GM21526 (cell line): ENCODE measurements around the gene DEAF1.

Experiments used
- ATAC-seq: cut with Tn5 transposase; IDR thresholded peaks from one replicate; pipeline ENCODE4 v1.9.1; 2021; ENCODE audit warnings: moderate library complexity; ENCODE audit not compliant: unreplicated experiment, low FRiP score

Gene DEAF1

DNA sequence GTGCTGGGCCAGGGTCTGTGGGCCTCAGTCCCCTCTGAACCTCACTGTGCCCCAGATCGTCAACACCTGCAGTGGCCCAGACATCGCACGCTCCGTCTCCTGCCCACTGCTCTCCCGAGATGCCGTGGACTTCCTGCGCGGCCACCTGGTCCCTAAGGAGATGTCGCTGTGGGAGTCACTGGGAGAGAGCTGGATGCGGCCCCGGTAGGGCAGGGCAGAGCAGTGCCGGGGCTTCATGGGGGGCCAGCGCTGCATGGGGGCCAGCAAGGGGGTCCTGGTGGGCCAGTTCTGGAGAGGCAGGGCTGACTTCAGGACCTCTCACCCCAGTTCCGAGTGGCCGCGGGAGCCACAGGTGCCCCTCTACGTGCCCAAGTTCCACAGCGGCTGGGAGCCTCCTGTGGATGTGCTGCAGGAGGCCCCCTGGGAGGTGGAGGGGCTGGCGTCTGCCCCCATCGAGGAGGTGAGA, 27.4 kb upstream of the DEAF1 start:
- ATAC-seq = no peak

DNA sequence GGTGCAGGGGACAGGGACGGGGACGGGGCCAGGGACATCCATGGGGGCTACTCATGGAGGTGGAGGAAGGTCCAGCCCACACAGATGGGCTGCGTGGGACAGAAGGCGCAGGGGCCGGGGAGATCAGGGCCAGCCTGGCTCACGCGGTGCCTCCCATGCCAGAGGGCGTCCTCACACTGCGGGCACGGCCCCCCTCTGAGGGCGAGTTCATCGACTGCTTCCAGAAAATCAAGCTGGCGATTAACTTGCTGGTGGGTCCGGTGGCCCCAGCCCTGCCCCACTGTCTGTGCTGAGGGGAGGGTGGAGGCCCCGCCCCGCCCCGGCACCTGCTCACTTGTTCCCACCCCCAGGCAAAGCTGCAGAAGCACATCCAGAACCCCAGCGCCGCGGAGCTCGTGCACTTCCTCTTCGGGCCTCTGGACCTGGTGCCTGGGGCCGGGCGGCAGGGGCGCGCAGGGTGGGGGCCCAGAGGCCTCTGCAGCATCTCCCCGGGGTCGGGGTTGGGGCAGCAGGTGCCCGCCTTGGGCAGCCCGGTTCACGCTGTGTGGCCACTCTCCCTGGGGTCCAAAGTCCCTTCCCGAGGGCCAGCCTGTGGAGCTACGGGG, 26.8 kb upstream of the DEAF1 start:
- ATAC-seq = no peak

DNA sequence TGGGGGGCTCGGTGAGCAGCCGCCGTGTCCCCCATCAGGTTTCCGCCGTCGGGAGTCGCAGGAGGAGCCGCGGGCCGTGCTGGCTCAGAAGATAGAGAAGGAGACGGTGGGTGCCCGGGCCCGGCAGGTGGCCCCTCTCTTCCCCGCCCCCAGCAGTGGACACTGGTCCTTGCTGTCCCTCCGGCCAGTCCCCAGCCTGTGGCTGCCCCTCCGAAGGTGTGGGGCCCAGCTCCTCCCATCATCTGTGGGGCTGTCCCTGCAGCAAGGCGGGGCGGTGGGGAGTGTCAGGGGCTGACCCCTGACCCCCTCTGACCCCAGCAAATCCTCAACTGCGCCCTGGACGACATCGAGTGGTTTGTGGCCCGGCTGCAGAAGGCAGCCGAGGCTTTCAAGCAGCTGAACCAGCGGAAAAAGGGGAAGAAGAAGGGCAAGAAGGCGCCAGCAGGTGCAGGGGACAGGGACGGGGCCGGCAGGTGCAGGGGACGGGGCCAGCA, 26.3 kb upstream of the DEAF1 start:
- no peak for ATAC-seq

GRCh38 chr11:720642-721246, 25.7 kb upstream of the DEAF1 start:
- no peak for ATAC-seq

GRCh38 chr11:720017-720641, 25.1 kb upstream of the DEAF1 start:
- ATAC-seq = no peak

DNA sequence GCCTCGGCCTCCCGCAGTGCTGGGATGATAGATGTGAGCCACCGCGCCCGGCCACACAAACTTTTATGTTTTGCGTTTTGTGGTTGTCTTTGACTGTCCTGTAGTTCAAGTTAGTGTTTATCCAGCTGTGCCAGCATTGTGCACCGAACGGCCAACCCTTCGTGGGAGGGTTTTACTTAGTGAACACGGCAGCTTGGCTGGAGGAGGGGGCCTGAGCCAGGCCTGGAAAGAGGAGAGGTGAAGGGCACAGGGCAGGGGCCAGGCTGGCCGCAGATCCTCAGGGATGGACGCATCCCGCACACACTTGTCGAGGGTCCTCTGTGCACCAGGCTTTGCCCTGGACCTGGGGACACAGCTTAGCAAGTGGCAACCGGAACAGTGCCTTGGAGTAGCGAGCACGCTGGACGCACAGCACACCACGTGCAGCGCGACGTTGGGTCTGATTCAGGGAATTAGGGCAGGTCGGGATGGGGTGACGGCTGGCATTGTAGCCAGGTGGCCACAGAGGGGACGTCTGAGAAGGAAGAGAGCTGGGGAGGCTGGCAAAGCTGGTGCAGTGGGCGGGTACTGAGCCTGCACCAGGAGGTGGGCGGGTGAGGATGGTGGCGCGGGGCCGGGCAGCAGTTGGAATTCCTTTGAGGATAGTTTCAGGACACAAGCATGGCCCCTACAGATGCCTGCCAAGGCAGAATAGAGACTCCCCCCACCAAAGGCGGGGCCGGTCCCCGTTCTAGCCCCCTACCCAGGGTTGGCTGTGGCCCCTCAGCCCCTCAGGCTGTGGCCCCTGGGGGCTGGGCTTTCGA, 24.4 kb upstream of the DEAF1 start:
- no peak for ATAC-seq

GRCh38 chr11:714436-714835, 19.4 kb upstream of the DEAF1 start:
- no peak for ATAC-seq

- ATAC-seq = no peak
Measured at GRCh38 chr11:709109-709997, 14.3 kb upstream of the DEAF1 start.

DNA sequence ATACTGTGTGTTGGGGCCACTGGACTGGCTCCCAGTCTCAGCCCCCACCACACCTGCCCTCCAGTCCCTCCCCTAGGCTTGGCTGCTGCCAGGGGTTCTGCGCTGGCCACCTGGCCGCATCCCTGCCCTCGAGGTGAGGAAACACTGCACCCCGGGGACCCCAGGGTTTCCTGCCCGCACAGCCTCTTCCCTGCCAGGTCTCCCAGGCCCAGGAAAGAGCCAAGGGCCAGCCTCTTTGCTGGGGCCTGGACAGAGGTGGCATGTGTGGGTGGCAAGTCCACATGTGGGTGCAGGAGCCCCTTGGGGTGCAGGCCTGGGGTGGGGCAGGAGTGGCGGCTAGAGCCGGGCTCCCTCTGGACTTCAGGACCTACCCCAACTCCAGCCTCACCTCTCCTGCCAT, 13.5 kb upstream of the DEAF1 start:
- ATAC-seq = no peak

- ATAC-seq = no peak
Measured at GRCh38 chr11:707817-708420, 12.9 kb upstream of the DEAF1 start.

- ATAC-seq = no peak
Measured at GRCh38 chr11:706957-707816, 12.2 kb upstream of the DEAF1 start.

DNA sequence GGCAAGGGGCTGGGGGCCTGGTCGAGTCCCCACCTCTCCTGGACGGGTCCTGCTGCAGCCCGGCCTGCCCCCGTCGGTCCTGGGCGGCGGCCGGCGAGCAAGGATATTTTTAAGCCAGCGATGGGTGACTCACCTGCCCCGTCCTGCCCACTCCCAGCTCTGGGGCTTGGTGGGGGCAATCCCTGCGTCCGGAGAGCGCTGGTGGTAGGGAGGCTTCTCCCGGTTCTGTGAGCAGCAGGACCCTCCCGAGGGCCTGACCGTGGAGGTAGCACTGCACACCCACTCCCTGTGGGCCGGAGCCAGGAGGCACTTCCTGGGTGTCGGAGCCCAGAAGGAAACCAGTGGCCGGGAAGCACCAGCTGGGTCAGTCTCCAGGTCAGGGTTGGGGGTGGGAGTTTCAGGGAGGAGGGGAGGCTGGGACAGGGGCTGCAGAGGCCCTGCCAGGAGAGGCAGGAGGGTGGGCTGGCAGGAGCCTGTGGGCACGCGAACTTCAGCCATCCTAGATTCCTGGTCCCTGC, 11.5 kb upstream of the DEAF1 start:
- no peak for ATAC-seq

GRCh38 chr11:705646-706438, 10.8 kb upstream of the DEAF1 start, which contains the start of gene EPS8L2:
Gene EPS8L2 (plus strand): TSS chr11:706231. CDS start chr11:709408, 3,177 bp downstream.
- no peak for ATAC-seq

GRCh38 chr11:704781-705645, 10.0 kb upstream of the DEAF1 start:
- no peak for ATAC-seq

GRCh38 chr11:704228-704674, 9.2 kb upstream of the DEAF1 start:
- no peak for ATAC-seq

DNA sequence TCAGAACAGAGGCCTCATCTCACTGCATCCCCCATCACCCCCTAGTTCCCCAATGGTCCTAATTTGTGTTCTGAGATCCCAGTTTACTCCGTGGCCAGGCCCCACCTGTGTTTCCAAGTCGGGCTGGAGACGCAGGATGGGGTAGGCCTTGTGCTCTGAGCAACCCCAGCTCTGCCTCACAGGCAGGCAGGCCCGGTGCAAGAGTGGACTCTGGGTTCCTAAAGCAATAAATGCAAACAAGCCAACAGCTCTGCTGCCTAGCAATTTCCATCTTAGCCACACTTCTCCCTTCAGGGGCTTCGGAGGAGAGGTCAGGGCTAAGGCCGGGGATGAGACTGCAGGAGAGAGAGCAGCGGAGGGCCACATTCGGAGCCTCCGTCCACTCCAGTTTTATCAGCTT, 8.5 kb upstream of the DEAF1 start:
- ATAC-seq = no peak
